ENCODE data around the gene NOP14.

DNA sequence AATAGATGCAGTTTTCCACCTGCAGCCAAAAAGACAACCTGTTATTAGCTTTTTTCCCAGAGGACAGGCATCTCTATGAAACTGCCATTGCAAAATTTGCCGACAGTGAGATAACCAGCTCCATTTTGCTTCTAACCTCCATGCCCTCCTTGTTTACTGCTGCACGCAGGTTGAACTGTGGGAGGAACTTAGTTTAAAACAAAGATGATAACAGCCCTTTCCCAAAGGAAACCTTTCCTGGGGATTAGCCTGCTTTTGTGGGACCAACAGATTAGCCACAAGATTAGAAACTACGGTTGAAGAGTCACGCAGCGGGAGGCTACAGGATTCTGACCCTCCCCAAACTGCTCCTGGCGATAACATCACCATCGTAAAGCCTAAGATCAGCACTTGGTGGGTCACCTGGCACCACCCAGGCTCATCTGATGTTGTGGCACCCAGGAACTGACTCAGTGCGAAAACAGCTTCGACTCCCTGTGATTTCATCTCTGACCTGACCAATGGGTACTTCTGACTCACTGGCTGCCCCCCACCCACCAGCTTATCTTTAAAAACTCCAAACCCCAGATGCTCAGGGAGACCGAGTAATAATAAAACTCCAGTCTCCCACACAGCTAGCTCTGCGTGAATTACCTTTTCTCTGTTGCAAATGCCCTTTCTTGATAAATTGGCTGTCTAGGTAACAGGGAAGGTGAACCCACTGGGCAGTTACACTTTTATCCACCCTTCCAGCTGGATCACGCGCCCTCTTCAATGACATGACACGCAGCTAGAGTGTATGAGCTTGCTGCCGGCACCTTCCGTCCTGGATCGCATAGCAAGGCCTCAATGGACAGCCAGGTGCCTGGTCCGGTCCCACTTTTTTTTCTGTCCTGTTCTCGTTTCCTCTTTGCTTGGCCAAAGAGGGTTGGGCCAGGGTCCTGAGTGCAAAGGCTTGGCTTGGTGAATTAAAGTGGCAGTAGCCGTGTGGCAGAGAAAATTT is 27.2 kb downstream of the NOP14 start:
- TF ChIP-seq, protein P1, sequence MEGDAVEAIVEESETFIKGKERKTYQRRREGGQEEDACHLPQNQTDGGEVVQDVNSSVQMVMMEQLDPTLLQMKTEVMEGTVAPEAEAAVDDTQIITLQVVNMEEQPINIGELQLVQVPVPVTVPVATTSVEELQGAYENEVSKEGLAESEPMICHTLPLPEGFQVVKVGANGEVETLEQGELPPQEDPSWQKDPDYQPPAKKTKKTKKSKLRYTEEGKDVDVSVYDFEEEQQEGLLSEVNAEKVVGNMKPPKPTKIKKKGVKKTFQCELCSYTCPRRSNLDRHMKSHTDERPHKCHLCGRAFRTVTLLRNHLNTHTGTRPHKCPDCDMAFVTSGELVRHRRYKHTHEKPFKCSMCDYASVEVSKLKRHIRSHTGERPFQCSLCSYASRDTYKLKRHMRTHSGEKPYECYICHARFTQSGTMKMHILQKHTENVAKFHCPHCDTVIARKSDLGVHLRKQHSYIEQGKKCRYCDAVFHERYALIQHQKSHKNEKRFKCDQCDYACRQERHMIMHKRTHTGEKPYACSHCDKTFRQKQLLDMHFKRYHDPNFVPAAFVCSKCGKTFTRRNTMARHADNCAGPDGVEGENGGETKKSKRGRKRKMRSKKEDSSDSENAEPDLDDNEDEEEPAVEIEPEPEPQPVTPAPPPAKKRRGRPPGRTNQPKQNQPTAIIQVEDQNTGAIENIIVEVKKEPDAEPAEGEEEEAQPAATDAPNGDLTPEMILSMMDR (IDR thresholded peaks at IDR 0.05) = no peak
- no peak for TF ChIP-seq POLR2A (IDR thresholded peaks at IDR 0.05)
